Measurements from ENCODE around the gene TRMT10A. TPM values are rescaled to one million over a fixed set of nuclear protein-coding genes. Genes with fewer than 3 reads are reported as not detected.

The TRMT10A gene, protein sequence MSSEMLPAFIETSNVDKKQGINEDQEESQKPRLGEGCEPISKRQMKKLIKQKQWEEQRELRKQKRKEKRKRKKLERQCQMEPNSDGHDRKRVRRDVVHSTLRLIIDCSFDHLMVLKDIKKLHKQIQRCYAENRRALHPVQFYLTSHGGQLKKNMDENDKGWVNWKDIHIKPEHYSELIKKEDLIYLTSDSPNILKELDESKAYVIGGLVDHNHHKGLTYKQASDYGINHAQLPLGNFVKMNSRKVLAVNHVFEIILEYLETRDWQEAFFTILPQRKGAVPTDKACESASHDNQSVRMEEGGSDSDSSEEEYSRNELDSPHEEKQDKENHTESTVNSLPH
- 9.9 and 12.3 TPM in 2 replicates for total RNA-seq

GRCh38 chr4:99563310-99564186 is at the start of gene TRMT10A:
Gene TRMT10A (minus strand): TSS chr4:99564039. CDS start chr4:99559338, 4,701 bp downstream.
- DNase-seq = peak; percentile 99

DNA sequence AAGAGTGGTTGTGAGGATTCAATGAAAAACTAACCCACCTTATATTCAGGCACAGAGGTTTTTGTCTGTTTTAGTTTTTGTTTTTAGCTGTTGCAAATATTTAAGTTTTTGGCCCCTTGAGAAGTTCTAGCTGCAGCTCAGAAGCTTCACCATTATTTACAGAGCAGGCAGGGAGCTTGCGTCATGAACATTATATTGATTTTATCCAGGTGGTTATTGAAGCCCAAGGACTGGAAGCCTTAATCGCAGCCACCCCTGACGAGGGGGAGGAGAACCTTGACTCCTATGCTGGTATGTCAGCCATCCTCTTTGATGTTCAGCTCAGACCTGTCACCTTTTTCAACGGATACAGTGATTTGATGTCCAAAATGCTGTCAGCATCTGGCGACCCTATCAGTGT is 48.9 kb upstream of the TRMT10A start:
- no peak for DNase-seq

GRCh38 chr4:99612281-99612680 is 48.4 kb upstream of the TRMT10A start:
- no peak for DNase-seq

GRCh38 chr4:99610605-99611175 is 46.9 kb upstream of the TRMT10A start:
- DNase-seq = no peak

GRCh38 chr4:99608417-99608816 is 44.6 kb upstream of the TRMT10A start:
- DNase-seq = no peak

DNA sequence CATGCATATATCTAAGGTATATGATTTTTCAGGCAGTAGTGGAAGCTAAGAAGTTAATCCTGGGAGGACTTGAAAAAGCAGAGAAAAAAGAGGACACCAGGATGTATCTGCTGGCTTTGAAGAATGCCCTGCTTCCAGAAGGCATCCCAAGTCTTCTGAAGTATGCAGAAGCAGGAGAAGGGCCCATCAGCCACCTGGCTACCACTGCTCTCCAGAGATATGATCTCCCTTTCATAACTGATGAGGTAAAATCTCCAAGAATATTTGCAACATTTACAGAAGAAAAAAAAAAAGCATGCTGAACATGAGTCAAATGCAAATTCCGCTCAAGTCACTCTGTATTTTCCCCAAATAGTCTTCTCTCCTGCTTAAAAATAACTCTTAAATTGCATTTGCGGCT is 42.9 kb upstream of the TRMT10A start:
- no peak for DNase-seq

DNA sequence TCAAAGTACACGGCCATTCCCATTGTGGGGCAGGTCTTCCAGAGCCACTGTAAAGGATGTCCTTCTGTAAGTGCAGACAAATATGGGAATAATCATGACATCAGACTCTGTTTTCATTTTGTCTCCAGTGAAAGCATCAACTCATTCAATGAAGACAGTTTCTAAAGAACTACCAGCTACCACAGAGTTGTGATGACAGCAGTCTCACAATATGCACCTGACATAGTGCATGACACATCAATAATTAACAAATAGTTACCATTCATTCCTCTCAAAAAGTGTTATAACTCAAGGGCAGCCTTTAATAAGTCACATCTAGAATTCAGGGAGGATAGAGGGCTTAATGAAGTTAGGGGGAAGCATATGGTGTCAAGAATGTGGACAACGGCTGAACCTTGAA is 31.0 kb upstream of the TRMT10A start:
- DNase-seq = no peak

DNA sequence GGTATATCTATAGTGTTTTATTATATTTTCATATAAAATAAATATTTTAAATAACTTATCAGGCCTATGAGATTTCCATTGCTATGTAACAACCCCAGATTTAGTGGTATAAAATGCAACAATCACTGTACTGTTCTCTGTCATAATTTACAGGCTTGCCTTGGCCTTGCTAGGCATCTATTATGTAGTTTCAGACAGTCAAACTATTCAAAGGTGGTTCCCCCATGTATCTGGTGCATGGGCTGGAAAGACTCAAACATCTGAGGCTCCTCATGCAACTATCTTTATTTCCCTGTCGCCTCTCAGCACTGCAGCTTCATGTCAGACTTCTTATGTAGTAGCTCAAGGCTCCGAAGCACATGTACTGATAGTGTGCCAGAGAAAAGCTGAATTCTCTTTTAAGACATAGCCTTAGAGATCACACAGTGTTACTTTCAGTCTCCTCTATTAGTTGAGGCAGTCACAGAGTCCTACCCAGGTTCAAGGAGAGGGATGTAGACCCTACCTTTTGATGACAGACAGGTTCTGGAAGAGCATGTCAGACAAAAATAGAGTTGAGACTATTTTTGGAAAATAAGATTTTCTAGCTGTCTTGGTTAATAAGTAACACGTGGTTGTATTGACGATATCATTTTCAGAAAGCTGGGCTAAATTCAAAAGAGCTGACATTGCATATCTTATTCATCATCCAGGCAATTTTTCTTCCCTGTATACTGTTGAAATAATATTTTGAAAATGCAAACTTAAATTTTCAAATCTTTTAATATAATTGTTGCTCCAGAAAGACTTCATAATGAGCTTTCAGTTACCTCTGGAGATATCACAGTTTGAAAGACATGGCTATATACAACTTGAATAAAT is 30.2 kb upstream of the TRMT10A start:
- no peak for DNase-seq

- DNase-seq = no peak
Observed at GRCh38 chr4:99591757-99592156, 27.9 kb upstream of the TRMT10A start.

DNA sequence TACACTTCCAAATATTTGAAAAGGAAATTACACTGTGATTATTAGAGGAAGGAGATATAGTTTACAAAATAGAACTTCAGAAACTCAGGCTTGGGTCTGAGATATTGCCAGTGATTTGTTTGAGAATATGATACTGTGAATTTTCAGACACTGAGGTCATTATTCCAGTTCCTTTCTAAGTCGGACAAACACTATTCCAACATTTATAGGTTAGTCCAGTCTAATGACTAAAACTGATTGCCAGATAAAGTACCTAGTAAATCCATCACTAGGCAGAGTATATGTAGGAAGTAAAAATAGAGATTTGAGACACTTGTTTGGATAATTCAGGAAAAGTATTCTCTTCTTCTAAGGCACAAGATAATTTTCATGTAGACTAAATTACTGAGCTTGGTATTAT is 24.0 kb upstream of the TRMT10A start:
- DNase-seq = no peak

- no peak for DNase-seq
Observed at GRCh38 chr4:99587309-99587708, 23.5 kb upstream of the TRMT10A start.

- no peak for DNase-seq
Observed at GRCh38 chr4:99586797-99587196, 23.0 kb upstream of the TRMT10A start.

DNA sequence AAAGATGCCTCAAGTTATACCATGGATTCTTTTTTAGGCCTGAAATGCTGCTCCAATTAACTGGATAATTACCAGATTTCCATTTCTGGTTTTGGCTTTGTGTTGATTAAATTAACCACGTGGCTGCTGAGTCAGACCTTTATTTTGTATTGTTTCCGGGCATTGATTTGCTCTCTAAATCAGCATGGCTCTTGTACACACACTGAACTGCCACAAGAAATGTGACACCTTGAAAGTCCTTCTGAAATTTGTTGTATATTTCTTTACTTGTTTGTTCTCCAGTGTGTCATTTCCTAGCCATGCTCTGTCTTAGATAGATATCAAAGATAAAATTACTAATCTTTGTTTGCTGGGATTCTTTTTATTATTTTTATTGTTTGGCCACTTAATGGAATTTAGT is 22.5 kb upstream of the TRMT10A start:
- DNase-seq = peak; percentile 24

GRCh38 chr4:99585516-99585915 is 21.7 kb upstream of the TRMT10A start:
- DNase-seq = no peak

GRCh38 chr4:99578714-99579113 is 14.9 kb upstream of the TRMT10A start:
- no peak for DNase-seq

DNA sequence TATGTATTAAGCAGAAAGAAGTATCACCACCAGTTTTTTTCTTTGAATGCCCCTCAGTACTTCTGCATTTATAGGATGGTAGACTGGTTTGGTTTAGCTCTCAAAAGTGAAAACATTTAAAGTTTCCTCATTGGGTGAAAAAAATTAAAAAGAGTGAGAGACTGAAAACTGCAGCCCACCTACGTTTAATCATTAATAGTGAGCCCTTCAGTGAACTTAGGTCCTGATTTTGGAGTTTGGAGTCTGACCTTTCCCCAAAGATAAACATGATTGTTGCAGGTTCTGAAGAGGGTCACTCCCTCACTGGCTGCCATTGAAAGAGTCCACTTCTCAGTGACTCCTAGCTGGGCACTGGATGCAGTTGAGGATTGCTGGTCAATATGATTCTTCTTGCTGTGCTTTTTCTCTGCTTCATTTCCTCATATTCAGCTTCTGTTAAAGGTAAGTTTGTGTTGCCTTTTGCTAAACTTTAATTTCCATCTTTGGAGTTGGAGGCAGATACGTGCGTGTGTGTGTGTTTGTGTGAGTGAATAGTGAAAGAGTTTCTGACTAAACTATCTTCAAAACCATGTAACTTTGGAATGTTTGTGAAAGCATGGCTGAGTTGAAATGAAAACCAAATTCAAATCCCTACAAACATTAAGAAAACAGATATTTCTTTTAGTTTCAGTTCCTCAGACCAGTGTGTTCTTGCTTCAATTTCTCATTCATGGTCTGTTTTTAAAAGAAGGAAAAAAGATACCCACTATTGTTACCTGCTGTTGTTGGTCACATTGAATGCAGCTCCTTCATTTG is 10.9 kb upstream of the TRMT10A start, which contains the start of gene MTTP:
TSS of gene MTTP (plus strand) at position 295 of the 795 bp plus-strand sequence. CDS start at position 381, 86 bp downstream.
- no peak for DNase-seq

- no peak for DNase-seq
Observed at GRCh38 chr4:99573735-99574368, 10.0 kb upstream of the TRMT10A start.

DNA sequence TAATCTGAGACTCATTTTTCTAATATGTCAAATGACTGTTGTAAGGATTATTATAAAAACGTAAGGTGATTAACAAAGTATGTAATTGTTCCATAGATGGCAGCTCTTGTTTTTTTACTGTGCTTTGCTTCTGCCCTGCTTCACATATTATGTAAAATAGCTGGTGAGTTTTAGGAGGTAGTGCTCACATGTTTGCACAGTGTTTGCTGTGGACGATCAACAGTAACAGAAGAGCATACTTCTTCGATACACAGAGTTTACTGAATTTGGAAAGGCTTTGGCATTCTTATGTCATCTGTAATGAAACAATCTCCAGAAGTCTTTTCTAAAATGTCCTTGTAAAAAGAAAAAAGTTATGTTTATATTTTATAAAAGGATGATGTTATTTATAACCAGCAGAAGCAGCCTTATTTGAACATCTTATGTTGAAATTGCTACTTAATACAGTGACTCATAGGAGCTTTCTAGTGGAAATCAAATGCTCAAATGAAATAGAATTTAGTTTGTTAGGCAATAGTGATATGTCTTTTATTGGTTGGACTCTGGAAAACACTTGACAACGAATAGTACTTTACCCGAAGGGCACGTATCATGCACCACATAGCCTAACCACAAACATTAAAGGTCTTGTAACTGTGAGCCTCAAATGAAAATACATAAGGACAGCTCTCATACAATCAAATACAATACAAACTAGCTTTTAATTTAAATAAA is 8.8 kb upstream of the TRMT10A start:
- DNase-seq = no peak

DNA sequence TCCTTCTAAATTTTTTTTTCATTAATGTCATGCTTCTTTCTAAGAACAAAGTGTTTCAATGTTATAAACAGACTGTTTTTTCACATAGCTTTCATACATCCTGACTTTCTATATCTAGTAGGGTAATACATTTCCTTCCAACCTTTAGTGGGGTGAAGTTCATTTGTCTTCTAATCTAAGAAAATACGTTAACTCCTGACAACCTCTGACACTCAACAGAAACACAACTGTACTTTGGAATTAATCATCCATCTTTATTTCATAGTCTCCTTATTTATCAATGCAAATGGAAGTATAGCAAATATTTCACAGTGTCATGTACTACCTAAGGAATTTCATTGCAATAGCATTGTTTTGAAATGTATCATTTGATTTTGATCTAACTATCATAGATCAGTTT is 8.0 kb upstream of the TRMT10A start:
- no peak for DNase-seq

DNA sequence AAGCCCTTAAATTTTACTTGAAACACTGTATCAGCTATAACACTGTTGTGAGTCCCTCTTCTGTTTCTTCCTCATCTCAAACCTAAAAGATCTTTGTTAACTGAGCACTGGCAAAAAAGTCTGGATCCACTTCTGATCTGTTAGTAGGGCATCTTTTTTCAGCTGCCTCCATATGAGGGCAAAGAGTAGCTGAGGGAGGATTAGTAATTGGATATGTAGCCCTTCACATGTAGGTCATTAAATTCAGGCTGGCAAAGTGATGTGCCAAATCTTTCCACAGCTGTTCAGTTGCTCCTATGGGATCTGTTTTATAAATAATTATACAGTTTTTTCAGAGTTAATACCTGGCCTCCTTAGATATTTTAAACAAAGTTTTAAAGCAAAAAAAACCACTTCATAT is 1.1 kb upstream of the TRMT10A start:
- DNase-seq = no peak
